GM19023 (cell line): ENCODE data around the gene GRIN3B.

Source experiments
- ATAC-seq: cut with Tn5 transposase; IDR thresholded peaks from one replicate; pipeline ENCODE4 v1.9.1; 2021; ENCODE audit warnings: mild to moderate bottlenecking, moderate library complexity; ENCODE audit not compliant: unreplicated experiment

GRIN3B gene

DNA sequence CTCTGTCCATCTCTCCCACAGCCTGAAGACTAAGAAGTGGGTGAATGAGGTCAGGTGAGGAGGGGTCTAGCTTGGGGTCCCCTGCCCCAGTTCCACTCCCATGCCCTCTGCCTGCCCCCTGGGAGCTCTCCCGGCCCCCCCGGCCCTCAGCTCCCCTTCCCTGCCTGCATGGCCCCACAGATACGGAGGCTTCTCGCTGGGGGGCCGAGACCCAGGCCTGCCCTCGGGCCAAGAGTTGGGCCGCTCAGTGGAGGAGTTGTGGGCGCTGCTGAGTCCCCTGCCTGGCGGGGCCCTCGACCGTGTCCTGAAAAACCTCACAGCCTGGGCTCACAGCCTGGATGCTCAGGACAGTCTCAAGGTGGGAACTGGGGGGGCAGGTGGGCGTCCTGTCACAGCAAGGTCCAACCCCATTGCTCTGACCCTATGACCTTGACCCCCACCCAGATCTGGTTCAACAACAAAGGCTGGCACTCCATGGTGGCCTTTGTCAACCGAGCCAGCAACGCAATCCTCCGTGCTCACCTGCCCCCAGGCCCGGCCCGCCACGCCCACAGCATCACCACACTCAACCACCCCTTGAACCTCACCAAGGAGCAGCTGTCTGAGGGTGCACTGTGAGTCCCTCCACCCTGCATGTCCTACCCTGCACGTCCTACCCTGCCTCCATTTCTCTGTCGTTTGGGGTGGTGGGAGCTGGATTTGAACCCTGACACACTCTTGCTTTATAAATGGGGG is 55.8 kb downstream of the GRIN3B start:
- no peak for ATAC-seq

DNA sequence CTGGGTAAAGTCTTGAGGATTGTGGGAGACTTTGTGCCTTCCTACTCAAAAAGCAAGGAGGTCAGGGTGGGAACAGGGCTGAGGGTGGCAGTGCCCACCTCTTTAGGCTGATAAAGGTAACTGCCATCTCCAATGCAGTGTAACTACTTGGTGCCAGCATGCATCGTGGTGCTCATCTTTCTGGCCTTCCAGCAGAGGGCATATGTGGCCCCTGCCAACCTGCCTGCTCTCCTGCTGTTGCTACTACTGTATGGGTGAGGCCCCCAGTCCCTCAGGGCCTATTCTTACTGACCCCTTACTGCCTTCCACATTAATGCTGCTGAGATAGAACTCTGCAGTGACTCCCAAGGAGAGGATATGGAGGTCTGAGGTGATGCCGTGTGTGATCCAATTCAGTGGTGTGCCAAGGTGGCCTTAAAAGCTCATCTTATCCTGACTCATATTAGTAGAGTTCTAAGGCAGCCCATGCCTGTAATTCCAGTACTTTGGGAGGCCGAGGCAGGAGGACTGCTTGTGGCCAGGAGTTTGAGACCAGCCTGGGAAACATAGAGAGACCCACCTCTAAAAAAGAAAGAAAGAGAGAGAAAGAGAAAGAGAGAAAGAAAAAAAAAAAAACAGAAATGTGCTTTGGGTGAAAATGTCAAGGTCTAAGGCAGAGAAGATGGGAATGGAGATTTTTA is 57.1 kb downstream of the GRIN3B start:
- no peak for ATAC-seq

DNA sequence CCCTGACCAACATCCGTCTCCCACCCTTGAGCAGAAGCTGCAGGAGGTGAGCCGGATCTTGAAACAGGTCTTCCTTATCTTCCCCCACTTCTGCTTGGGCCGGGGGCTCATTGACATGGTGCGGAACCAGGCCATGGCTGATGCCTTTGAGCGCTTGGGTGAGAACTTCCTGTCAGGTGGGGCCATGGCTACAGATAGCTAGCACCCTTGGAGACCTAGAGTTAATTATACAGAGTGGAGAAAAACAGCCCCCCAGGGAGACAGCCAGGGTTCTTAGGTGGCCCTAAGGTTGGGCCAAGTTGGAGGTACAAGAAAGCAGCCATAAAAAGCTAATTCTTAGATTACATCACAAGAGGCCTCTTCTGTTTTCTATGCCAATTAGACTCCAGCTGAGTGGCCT is 57.9 kb downstream of the GRIN3B start:
- ATAC-seq = no peak
